ENCODE measurements around the gene ARHGAP25. TPM values are rescaled to one million over a fixed set of nuclear protein-coding genes. Genes with fewer than 3 reads are reported as not detected.

Gene ARHGAP25
- polyA plus RNA-seq, 3 donors = 20.8 to 56.8 (median 36.3) TPM

DNA sequence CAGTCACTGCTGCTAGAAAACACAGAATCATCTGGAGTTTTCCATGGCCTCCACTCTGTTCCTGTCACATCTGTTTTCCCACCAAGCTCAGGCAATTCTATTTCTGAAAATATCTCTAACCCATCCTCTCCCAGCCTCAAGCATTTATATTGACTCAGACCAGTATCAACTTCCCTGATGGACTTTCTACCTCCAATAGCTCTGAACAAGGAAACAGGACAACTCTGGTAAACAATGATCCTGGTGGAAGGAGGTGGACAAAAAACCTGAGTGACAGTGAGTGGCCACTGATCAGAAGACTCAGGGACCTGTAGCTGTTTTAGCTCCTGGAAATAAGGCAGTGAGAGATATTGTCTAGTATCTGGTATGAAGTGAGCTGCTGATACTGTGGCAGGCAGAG, 113.1 kb downstream of the ARHGAP25 start:
- intact Hi-C loops (cut with micrococcal nuclease) = no loop called here
- H3K4me3 Mint-ChIP-seq = no peak overlapping the region
- Histone ChIP-seq H2AFZ (ENCODE audit: insufficient read depth, low read depth, low read length, poor library complexity, severe bottlenecking) (no peak overlapping the region), H3K27ac (ENCODE audit: low read depth in 1 of 2, low read length in 2 of 2) (no peak overlapping the region), H3K27me3 (ENCODE audit: control insufficient read depth in 2 of 2, insufficient read depth in 2 of 2, low read length in 2 of 2) (no peaks in the 10 kb centered on the region), H3K4me1 (ENCODE audit: control insufficient read depth in 1 of 2, insufficient read depth in 2 of 2, low read length in 2 of 2) (peaks cover 6 to 8% of the 10 kb centered on the region in 2 donors), H4K20me1 (ENCODE audit: insufficient read depth, low read length) (no peaks in the 10 kb centered on the region), H3K79me2 (ENCODE audit: insufficient read depth, low read length) (no peaks in the 10 kb centered on the region), H3K36me3 (replicated peaks in 1 of 2; ENCODE audit: control insufficient read depth in 1 of 2, insufficient read depth in 2 of 2, low read length in 2 of 2) (no peaks in the 10 kb centered on the region), H3K4me2 (replicated peaks; ENCODE audit: extremely low read depth, low read length, poor library complexity, severe bottlenecking) (no peak overlapping the region), H3K9me3 (replicated peaks in 1 of 2; ENCODE audit: control insufficient read depth in 1 of 2, insufficient read depth in 1 of 2, low read length in 2 of 2) (no peaks in the 10 kb centered on the region), H3K4me3 (replicated peaks in 1 of 3; ENCODE audit: low read depth in 2 of 3, low read length in 3 of 3) (no peak overlapping the region), H3K9ac (ENCODE audit: insufficient read depth, low read length, poor library complexity, severe bottlenecking) (no peak overlapping the region)
- peaks cover 13% of the 10 kb centered on the region for H3K4me1 Mint-ChIP-seq
- H3K36me3 Mint-ChIP-seq = no peaks in the 10 kb centered on the region
- peaks cover 0 to 3% (median 0%) of the 10 kb centered on the region in 3 donors for H3K27me3 Mint-ChIP-seq (ENCODE audit: low read depth in 3 of 3)
- H3K9me3 Mint-ChIP-seq = no peaks in the 10 kb centered on the region
- no peak overlapping the region for H3K27ac Mint-ChIP-seq
- no peak for TF ChIP-seq CTCF (IDR thresholded peaks at IDR 0.05)
- no peak for DNase-seq

DNA sequence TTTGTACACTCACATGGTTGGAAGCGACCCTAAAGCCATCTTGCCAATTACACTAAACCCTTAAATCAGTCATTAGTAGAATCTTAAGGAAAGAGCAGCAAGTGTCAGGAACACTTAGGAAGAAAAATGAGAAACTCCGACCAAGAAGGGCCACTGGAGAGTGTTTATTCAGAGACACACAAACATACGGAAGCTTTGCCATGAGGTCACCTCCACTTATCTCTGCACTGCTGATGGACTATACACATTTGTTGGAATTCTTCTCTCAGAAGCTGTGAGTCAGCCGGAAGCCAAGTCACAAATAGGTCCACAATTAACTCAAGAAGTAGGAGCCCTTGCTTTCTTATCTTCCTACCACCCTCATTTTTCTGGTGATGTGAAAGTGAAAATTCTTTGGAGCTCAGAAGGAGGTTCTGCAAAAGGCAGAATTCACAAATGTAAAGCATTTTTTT, 115.0 kb downstream of the ARHGAP25 start:
- H3K4me1 Mint-ChIP-seq = peaks cover 20% of the 10 kb centered on the region
- no peaks in the 10 kb centered on the region for H3K36me3 Mint-ChIP-seq
- Histone ChIP-seq H3K27me3 (ENCODE audit: control insufficient read depth in 2 of 2, insufficient read depth in 2 of 2, low read length in 2 of 2) (no peaks in the 10 kb centered on the region), H3K9me3 (replicated peaks in 1 of 2; ENCODE audit: control insufficient read depth in 1 of 2, insufficient read depth in 1 of 2, low read length in 2 of 2) (no peaks in the 10 kb centered on the region), H4K20me1 (ENCODE audit: insufficient read depth, low read length) (no peaks in the 10 kb centered on the region), H3K9ac (ENCODE audit: insufficient read depth, low read length, poor library complexity, severe bottlenecking) (no peak overlapping the region), H3K79me2 (ENCODE audit: insufficient read depth, low read length) (no peaks in the 10 kb centered on the region), H3K4me1 (ENCODE audit: control insufficient read depth in 1 of 2, insufficient read depth in 2 of 2, low read length in 2 of 2) (peaks cover 8 to 11% of the 10 kb centered on the region in 2 donors), H3K4me3 (replicated peaks in 1 of 3; ENCODE audit: low read depth in 2 of 3, low read length in 3 of 3) (no peak overlapping the region), H3K27ac (ENCODE audit: low read depth in 1 of 2, low read length in 2 of 2) (no peak overlapping the region), H2AFZ (ENCODE audit: insufficient read depth, low read depth, low read length, poor library complexity, severe bottlenecking) (no peak overlapping the region), H3K4me2 (replicated peaks; ENCODE audit: extremely low read depth, low read length, poor library complexity, severe bottlenecking) (no peak overlapping the region), H3K36me3 (replicated peaks in 1 of 2; ENCODE audit: control insufficient read depth in 1 of 2, insufficient read depth in 2 of 2, low read length in 2 of 2) (no peaks in the 10 kb centered on the region)
- peak overlapping the region in 1 of 7 donors; percentile 14 for H3K27ac Mint-ChIP-seq
- intact Hi-C loops (cut with micrococcal nuclease) = no loop called here
- TF ChIP-seq CTCF (IDR thresholded peaks at IDR 0.05) = no peak
- WGBS (ENCODE audit: insufficient coverage) = no CpG with 5 or more reads among the region's 4 CpGs
- no peak for DNase-seq
- peaks cover 0 to 3% (median 0%) of the 10 kb centered on the region in 3 donors for H3K27me3 Mint-ChIP-seq (ENCODE audit: low read depth in 3 of 3)
- no peaks in the 10 kb centered on the region for H3K9me3 Mint-ChIP-seq
- no peak overlapping the region for H3K4me3 Mint-ChIP-seq

Data from CD14-positive monocyte (primary cell).